Activated CD4-positive, alpha-beta T cell treated with anti-CD3 and anti-CD28 coated beads, Interleukin-2, amount 10 ng/mL, durations not matched to agents 7 days and 5 days (primary cell): Measurements from ENCODE around the gene LIN7B. TPM values are rescaled to one million over a fixed set of nuclear protein-coding genes. Genes with fewer than 3 reads are reported as not detected.

ENCODE experiments used
- total RNA-seq, 2 experiments: library from RNA; stranded (reverse); gene quantifications; one replicate each; pipeline ENCODE4 v1.2.3, GENCODE V29; 2021

Gene LIN7B
- total RNA-seq, 2 experiments from 2014 or later = 5.6 TPM

Other genes with a start within 250 kb of the LIN7B start
- 1 to 10 TPM; 3.8 to 4.6 TPM for gene PLEKHA4, start 245.8 kb upstream of the LIN7B start, total RNA-seq
- gene PPP1R15A, start 241.9 kb upstream of the LIN7B start, total RNA-seq = 10 to 100 TPM; 49.6 to 53.3 TPM
- not detected for gene TULP2, start 215.6 kb upstream of the LIN7B start, total RNA-seq
- gene NUCB1, start 214.1 kb upstream of the LIN7B start, total RNA-seq = 100 to 1,000 TPM; 231 to 251 TPM
- gene DHDH, start 180.7 kb upstream of the LIN7B start, total RNA-seq = 1 to 10 TPM; 3.1 to 3.2 TPM
- gene BAX, start 159.5 kb upstream of the LIN7B start, total RNA-seq = 100 to 1,000 TPM; 310 to 324 TPM
- gene FTL, start 149.1 kb upstream of the LIN7B start, total RNA-seq = 100 to 1,000 TPM; 683 to 880 TPM
- 10 to 100 TPM; 55.8 to 60.8 TPM for gene GYS1, start 121.1 kb upstream of the LIN7B start, total RNA-seq
- 10 to 100 TPM; 82.2 to 89.4 TPM for gene RUVBL2, start 120.5 kb upstream of the LIN7B start, total RNA-seq
- not detected for gene LHB, start 97.3 kb upstream of the LIN7B start, total RNA-seq
- gene CGB3, start 90.0 kb upstream of the LIN7B start, total RNA-seq = not detected
- gene CGB2, start 82.5 kb upstream of the LIN7B start, total RNA-seq = under 1 TPM in 1 of 2 experiments, not detected in 1; 0.47 TPM
- gene CGB1, start 77.5 kb upstream of the LIN7B start, total RNA-seq = not detected
- not detected for gene CGB5, start 70.5 kb upstream of the LIN7B start, total RNA-seq
- gene CGB8, start 65.3 kb upstream of the LIN7B start, total RNA-seq = not detected
- gene CGB7, start 56.6 kb upstream of the LIN7B start, total RNA-seq = not detected
- not detected for gene NTF4, start 49.6 kb upstream of the LIN7B start, total RNA-seq
- gene KCNA7, start 41.7 kb upstream of the LIN7B start, total RNA-seq = not detected
- gene SNRNP70, start 28.9 kb upstream of the LIN7B start, total RNA-seq = 100 to 1,000 TPM; 234 to 249 TPM
- gene C19orf73, start 4.8 kb downstream of the LIN7B start, total RNA-seq = 1 to 10 TPM; 1.0 to 1.3 TPM
- gene PPFIA3, start 5.2 kb downstream of the LIN7B start, total RNA-seq = 1 to 10 TPM; 1.6 TPM
- not detected for gene HRC, start 41.0 kb downstream of the LIN7B start, total RNA-seq
- gene TRPM4, start 43.4 kb downstream of the LIN7B start, total RNA-seq = under 1 TPM; 0.25 to 0.33 TPM
- gene SLC6A16, start 210.8 kb downstream of the LIN7B start, total RNA-seq = 1 to 10 TPM; 4.8 to 5.7 TPM
- gene CD37, start 221.0 kb downstream of the LIN7B start, total RNA-seq = 100 to 1,000 TPM; 268 to 352 TPM
- not detected for gene TEAD2, start 248.0 kb downstream of the LIN7B start, total RNA-seq
- not detected for gene DKKL1, start 249.5 kb downstream of the LIN7B start, total RNA-seq